Natural killer cell (primary cell): ENCODE data around the gene FAM90A26. TPM values are rescaled to one million over a fixed set of nuclear protein-coding genes. Genes with fewer than 3 reads are reported as not detected.
"Not testable (repeated sequence)": the region's sequence is repeated elsewhere in the genome, so short reads cannot be mapped to it uniquely, and the experiment has no call there.

Experiments used
- ATAC-seq, 3 donors: fragments of 150-1000 bp in 2 of 3; fragments of 200-7000 bp in 1 of 3; cut with Tn5 transposase; 1 replicate in 1 of 3; 2 replicates in 2 of 3; pipeline ENCODE4 v1.10.0; 2021; ENCODE audit warnings: mild to moderate bottlenecking in 2 of 3, moderate library complexity in 2 of 3
- DNase-seq, 2 donors: peaks; one replicate each; pipeline versions ENCODE4 v3.0.0 to v3.0.0-alpha.2; 2013 to 2021; ENCODE audit warnings: mixed read lengths in 1 of 2
- H3K27ac ChIP-seq: one replicate; pipeline ENCODE4 v1.5.1; 2013; ENCODE audit warnings: mild to moderate bottlenecking, low read length
- H3K27me3 ChIP-seq: one replicate; pipeline ENCODE4 v1.6.1; 2013; ENCODE audit warnings: low read length; ENCODE audit not compliant: control insufficient read depth, insufficient read depth
- H3K36me3 ChIP-seq: one replicate; pipeline ENCODE4 v1.6.1; 2013; ENCODE audit warnings: low read length; ENCODE audit not compliant: control insufficient read depth, insufficient read depth
- H3K4me1 ChIP-seq: one replicate; pipeline ENCODE4 v1.6.1; 2013; ENCODE audit warnings: low read length; ENCODE audit not compliant: control insufficient read depth, insufficient read depth
- H3K4me3 ChIP-seq: one replicate; pipeline ENCODE4 v1.5.1; 2013; ENCODE audit warnings: low read length
- H3K9me3 ChIP-seq: one replicate; pipeline ENCODE4 v1.6.1; 2013; ENCODE audit warnings: low read length; ENCODE audit not compliant: control insufficient read depth, insufficient read depth
- H3K27ac Mint-ChIP-seq, 2 donors: one replicate each; pipeline ENCODE4 v1.8.0; 2022; ENCODE audit warnings: mild to moderate bottlenecking in 2 of 2, mixed read lengths in 2 of 2, moderate library complexity in 1 of 2
- H3K27me3 Mint-ChIP-seq, 2 donors: one replicate each; pipeline ENCODE4 v1.8.0; 2022; ENCODE audit warnings: low read depth in 2 of 2, mixed read lengths in 2 of 2
- H3K36me3 Mint-ChIP-seq: one replicate; pipeline ENCODE4 v1.8.0; 2022; ENCODE audit warnings: mixed read lengths
- H3K4me1 Mint-ChIP-seq, 2 donors: one replicate each; pipeline ENCODE4 v1.8.0; 2022; ENCODE audit warnings: mixed read lengths in 2 of 2
- H3K4me3 Mint-ChIP-seq: one replicate; pipeline ENCODE4 v1.8.0; 2022; ENCODE audit warnings: mild to moderate bottlenecking, moderate library complexity, mixed read lengths
- H3K9me3 Mint-ChIP-seq, 2 donors: one replicate each; pipeline ENCODE4 v1.8.0; 2022; ENCODE audit warnings: mixed read lengths in 2 of 2
- WGBS: methylation state at CpG from one replicate; pipeline ENCODE4 v1.1.7; 2013; ENCODE audit warnings: missing lambda C conversion rate; ENCODE audit not compliant: insufficient coverage; 5-methylcytosine and 5-hydroxymethylcytosine counted together
- intact Hi-C: fragments of 100-400 bp; cut with micrococcal nuclease; formaldehyde crosslinking; loops from one replicate; pipeline ENCODE4 v1.14.2; 2022
- total RNA-seq, 4 donors: library from RNA; stranded (reverse); fragments of 120-200 nt in 1 of 4; gene quantifications; one replicate each; pipeline versions ENCODE4 v1.2.3 to v1.2.4, GENCODE V29; 2013 to 2022
- TF ChIP-seq, protein P1 (sequence below): fragments of 200-600 bp; IDR thresholded peaks from one replicate; pipeline ENCODE4 v1.8.0; 2022; ENCODE audit warnings: antibody characterized with exemption

The FAM90A26 gene
- total RNA-seq, 3 donors from 2014 or later (not counting 1 experiment from before 2014, with no cell fraction given) = not detected

GRCh38 chr4:9134556-9134955, 35.7 kb upstream of the FAM90A26 start:
- DNase-seq, H3K27ac ChIP-seq, H3K9me3 Mint-ChIP-seq, H3K27me3 Mint-ChIP-seq, H3K4me1 ChIP-seq, H3K36me3 Mint-ChIP-seq, intact Hi-C loops, H3K27ac Mint-ChIP-seq, ATAC-seq, H3K4me3 Mint-ChIP-seq, H3K27me3 ChIP-seq, H3K4me3 ChIP-seq, H3K36me3 ChIP-seq, H3K4me1 Mint-ChIP-seq, H3K9me3 ChIP-seq: not testable (repeated sequence)
- 85% methylated on average over 12 of the region's 12 CpGs for WGBS

- DNase-seq, H3K27ac Mint-ChIP-seq, H3K36me3 ChIP-seq, H3K4me3 ChIP-seq, ATAC-seq, H3K4me3 Mint-ChIP-seq, H3K27me3 ChIP-seq, H3K27ac ChIP-seq, intact Hi-C loops, H3K9me3 ChIP-seq, H3K9me3 Mint-ChIP-seq, H3K4me1 Mint-ChIP-seq, H3K27me3 Mint-ChIP-seq, H3K4me1 ChIP-seq, H3K36me3 Mint-ChIP-seq: not testable (repeated sequence)
- 86% methylated on average over 11 of the region's 11 CpGs for WGBS
Measured at GRCh38 chr4:9141050-9141449, 29.2 kb upstream of the FAM90A26 start.

- H3K27ac ChIP-seq, H3K27ac Mint-ChIP-seq, H3K27me3 Mint-ChIP-seq, H3K4me1 ChIP-seq, ATAC-seq, H3K36me3 ChIP-seq, DNase-seq, H3K9me3 Mint-ChIP-seq, H3K4me3 Mint-ChIP-seq, H3K9me3 ChIP-seq, intact Hi-C loops, H3K36me3 Mint-ChIP-seq, H3K27me3 ChIP-seq, H3K4me1 Mint-ChIP-seq, H3K4me3 ChIP-seq: not testable (repeated sequence)
- 86% methylated on average over 6 of the region's 6 CpGs for WGBS
Measured at GRCh38 chr4:9142786-9143185, 27.4 kb upstream of the FAM90A26 start.

DNA sequence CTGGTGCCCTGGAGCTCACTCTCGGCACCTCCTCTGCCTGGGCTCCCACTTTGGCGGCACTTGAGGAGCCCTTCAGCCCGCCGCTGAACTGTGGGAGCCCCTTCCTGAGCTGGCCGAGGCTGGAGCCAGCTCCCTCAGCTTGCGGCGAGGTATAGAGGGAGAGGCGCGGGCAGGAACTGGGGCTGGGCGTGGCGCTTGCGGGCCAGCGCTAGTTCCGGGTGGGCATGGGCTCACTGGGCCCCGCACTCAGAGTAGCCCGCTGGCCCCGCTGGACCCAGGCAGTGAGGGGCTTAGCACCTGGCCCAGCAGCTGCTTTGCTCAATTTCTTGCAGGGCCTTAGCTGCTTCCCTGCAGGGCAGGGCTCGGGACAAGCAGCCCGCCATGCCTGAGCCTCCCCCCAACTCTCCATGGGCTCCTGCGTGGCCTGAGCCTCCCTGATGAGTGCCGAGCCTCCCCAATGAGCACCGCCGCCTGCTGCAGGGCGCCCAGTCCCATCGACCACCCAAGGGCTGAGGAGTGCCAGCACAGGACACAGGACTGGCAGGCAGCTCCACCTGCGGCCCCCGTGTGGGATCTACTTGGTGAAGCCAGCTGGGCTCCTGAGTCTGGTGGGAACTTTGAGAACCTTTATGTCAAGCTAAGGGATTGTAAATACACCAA, 26.7 kb upstream of the FAM90A26 start:
- no peaks in the 10 kb centered on the region for H3K27me3 ChIP-seq
- DNase-seq (no peak), ATAC-seq (no peak)
- Mint-ChIP-seq H3K36me3 (no peaks in the 10 kb centered on the region), H3K27me3 (no peaks in the 10 kb centered on the region), H3K27ac (no peak overlapping the region), H3K4me1 (no peaks in the 10 kb centered on the region), H3K9me3 (no peaks in the 10 kb centered on the region), H3K4me3 (no peak overlapping the region)
- WGBS = 93% methylated on average over 27 of the region's 27 CpGs
- intact Hi-C loops = no loop called here
- H3K27ac ChIP-seq = no peak overlapping the region
- H3K4me1 ChIP-seq = no peaks in the 10 kb centered on the region
- H3K9me3 ChIP-seq = no peaks in the 10 kb centered on the region
- TF ChIP-seq, protein P1, sequence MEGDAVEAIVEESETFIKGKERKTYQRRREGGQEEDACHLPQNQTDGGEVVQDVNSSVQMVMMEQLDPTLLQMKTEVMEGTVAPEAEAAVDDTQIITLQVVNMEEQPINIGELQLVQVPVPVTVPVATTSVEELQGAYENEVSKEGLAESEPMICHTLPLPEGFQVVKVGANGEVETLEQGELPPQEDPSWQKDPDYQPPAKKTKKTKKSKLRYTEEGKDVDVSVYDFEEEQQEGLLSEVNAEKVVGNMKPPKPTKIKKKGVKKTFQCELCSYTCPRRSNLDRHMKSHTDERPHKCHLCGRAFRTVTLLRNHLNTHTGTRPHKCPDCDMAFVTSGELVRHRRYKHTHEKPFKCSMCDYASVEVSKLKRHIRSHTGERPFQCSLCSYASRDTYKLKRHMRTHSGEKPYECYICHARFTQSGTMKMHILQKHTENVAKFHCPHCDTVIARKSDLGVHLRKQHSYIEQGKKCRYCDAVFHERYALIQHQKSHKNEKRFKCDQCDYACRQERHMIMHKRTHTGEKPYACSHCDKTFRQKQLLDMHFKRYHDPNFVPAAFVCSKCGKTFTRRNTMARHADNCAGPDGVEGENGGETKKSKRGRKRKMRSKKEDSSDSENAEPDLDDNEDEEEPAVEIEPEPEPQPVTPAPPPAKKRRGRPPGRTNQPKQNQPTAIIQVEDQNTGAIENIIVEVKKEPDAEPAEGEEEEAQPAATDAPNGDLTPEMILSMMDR = no peak
- no peak overlapping the region for H3K4me3 ChIP-seq
- no peaks in the 10 kb centered on the region for H3K36me3 ChIP-seq

GRCh38 chr4:9146967-9147366, 23.2 kb upstream of the FAM90A26 start:
- H3K36me3 Mint-ChIP-seq = no peaks in the 10 kb centered on the region
- no peak overlapping the region for H3K27ac Mint-ChIP-seq
- intact Hi-C loops = no loop called here
- TF ChIP-seq, protein P1 = no peak
- Histone ChIP-seq H3K4me3 (no peak overlapping the region), H3K9me3 (no peaks in the 10 kb centered on the region), H3K27ac (no peak overlapping the region), H3K27me3 (no peaks in the 10 kb centered on the region), H3K4me1 (peaks cover 4% of the 10 kb centered on the region), H3K36me3 (no peaks in the 10 kb centered on the region)
- ATAC-seq (no peak), DNase-seq (no peak)
- no peak overlapping the region for H3K4me3 Mint-ChIP-seq
- WGBS = 98% methylated on average over 9 of the region's 9 CpGs
- H3K27me3 Mint-ChIP-seq = no peaks in the 10 kb centered on the region
- no peaks in the 10 kb centered on the region for H3K9me3 Mint-ChIP-seq
- peaks cover 0 to 5% of the 10 kb centered on the region in 2 donors for H3K4me1 Mint-ChIP-seq

- H3K4me1 ChIP-seq, H3K9me3 Mint-ChIP-seq, H3K27me3 ChIP-seq, intact Hi-C loops, H3K4me3 Mint-ChIP-seq, H3K27ac ChIP-seq, H3K27ac Mint-ChIP-seq, H3K4me3 ChIP-seq, H3K36me3 Mint-ChIP-seq, DNase-seq, H3K27me3 Mint-ChIP-seq, H3K4me1 Mint-ChIP-seq, H3K9me3 ChIP-seq, ATAC-seq, H3K36me3 ChIP-seq: not testable (repeated sequence)
- WGBS = 94% methylated on average over 3 of the region's 4 CpGs
Measured at GRCh38 chr4:9147368-9147767, 22.8 kb upstream of the FAM90A26 start.
